Astrocyte (in vitro differentiated cells and primary cell): ENCODE results near the gene VPS13D. TPM values are rescaled to one million over a fixed set of nuclear protein-coding genes. Genes with fewer than 3 reads are reported as not detected.

Experiments
- DNase-seq: peaks from one replicate; pipeline ENCODE4 v3.0.0-alpha.2; 2010; ENCODE audit warnings: low read depth
- FAIRE-seq: peaks from 2 replicates; lab custom pipeline; 2011; peaks lifted over from hg19 to GRCh38; lab: Jason Lieb, UNC
- H2AFZ ChIP-seq: 2 replicates; pipeline ENCODE4 v1.6.0; 2012; ENCODE audit warnings: low read depth, low read length, inconsistent platforms
- H3K27ac ChIP-seq: 2 replicates; pipeline ENCODE4 v1.5.1; 2011; ENCODE audit warnings: low read depth, low read length, inconsistent platforms
- H3K27me3 ChIP-seq: 2 replicates; pipeline ENCODE4 v1.6.0; 2011; ENCODE audit warnings: low read length, inconsistent platforms; ENCODE audit not compliant: insufficient read depth
- H3K36me3 ChIP-seq: 2 replicates; pipeline ENCODE4 v1.5.1; 2011; ENCODE audit warnings: low read length, inconsistent platforms; ENCODE audit not compliant: insufficient read depth
- H3K4me1 ChIP-seq: 2 replicates; pipeline ENCODE4 v1.5.1; 2011; ENCODE audit warnings: low read length, inconsistent platforms; ENCODE audit not compliant: insufficient read depth
- H3K4me2 ChIP-seq: 2 replicates; pipeline ENCODE4 v1.6.0; 2012; ENCODE audit warnings: low read length, inconsistent platforms
- H3K4me3 ChIP-seq: 2 replicates; pipeline ENCODE4 v1.5.1; 2011; ENCODE audit warnings: low read depth, mild to moderate bottlenecking, low read length, inconsistent platforms; ENCODE audit not compliant: insufficient read depth
- H3K79me2 ChIP-seq: 2 replicates; pipeline ENCODE4 v1.6.0; 2012; ENCODE audit warnings: mild to moderate bottlenecking, low read length, inconsistent platforms; ENCODE audit not compliant: insufficient read depth
- H3K9ac ChIP-seq: 2 replicates; pipeline ENCODE4 v1.6.0; 2012; ENCODE audit warnings: mild to moderate bottlenecking, low read length, inconsistent platforms
- H3K9me3 ChIP-seq: 2 replicates; pipeline ENCODE4 v1.5.1; 2012; ENCODE audit warnings: low read depth, mild to moderate bottlenecking, low read length, inconsistent platforms; ENCODE audit not compliant: insufficient read depth
- H4K20me1 ChIP-seq: 2 replicates; pipeline ENCODE4 v1.6.0; 2012; ENCODE audit warnings: low read length, inconsistent platforms; ENCODE audit not compliant: insufficient read depth
- H3K27ac Mint-ChIP-seq: one replicate; pipeline ENCODE4 v1.8.0; 2021; ENCODE audit warnings: mild to moderate bottlenecking, mixed read lengths; ENCODE audit not compliant: unreplicated experiment
- H3K27me3 Mint-ChIP-seq: one replicate; pipeline ENCODE4 v1.8.0; 2021; ENCODE audit warnings: low read depth, mixed read lengths; ENCODE audit not compliant: unreplicated experiment
- H3K36me3 Mint-ChIP-seq: one replicate; pipeline ENCODE4 v1.8.0; 2021; ENCODE audit warnings: low read depth, mixed read lengths; ENCODE audit not compliant: unreplicated experiment
- H3K4me1 Mint-ChIP-seq: one replicate; pipeline ENCODE4 v1.8.0; 2021; ENCODE audit warnings: low read depth, mixed read lengths; ENCODE audit not compliant: unreplicated experiment
- H3K4me3 Mint-ChIP-seq: one replicate; pipeline ENCODE4 v1.8.0; 2021; ENCODE audit warnings: mild to moderate bottlenecking, moderate library complexity, mixed read lengths; ENCODE audit not compliant: unreplicated experiment
- H3K9me3 Mint-ChIP-seq: one replicate; pipeline ENCODE4 v1.8.0; 2021; ENCODE audit warnings: mild to moderate bottlenecking, mixed read lengths; ENCODE audit not compliant: unreplicated experiment
- EZH2 ChIP-seq: IDR thresholded peaks from 2 replicates; pipeline ENCODE4 v1.6.1; 2012; ENCODE audit warnings: mild to moderate bottlenecking, low read length, inconsistent platforms; ENCODE audit not compliant: insufficient read depth
- total RNA-seq: library from RNA; stranded (reverse); gene quantifications from 2 replicates; pipeline ENCODE4 v1.2.1, GENCODE V29; 2021
- TF ChIP-seq, protein P1 (sequence below): IDR thresholded peaks from 2 replicates; pipeline ENCODE4 v1.5.1; 2011; ENCODE audit warnings: low read depth, mild to moderate bottlenecking, inconsistent platforms, low read length, moderate library complexity; ENCODE audit not compliant: insufficient read depth

Gene VPS13D
- total RNA-seq, 1 donor from 2014 or later = 25.9 TPM

DNA sequence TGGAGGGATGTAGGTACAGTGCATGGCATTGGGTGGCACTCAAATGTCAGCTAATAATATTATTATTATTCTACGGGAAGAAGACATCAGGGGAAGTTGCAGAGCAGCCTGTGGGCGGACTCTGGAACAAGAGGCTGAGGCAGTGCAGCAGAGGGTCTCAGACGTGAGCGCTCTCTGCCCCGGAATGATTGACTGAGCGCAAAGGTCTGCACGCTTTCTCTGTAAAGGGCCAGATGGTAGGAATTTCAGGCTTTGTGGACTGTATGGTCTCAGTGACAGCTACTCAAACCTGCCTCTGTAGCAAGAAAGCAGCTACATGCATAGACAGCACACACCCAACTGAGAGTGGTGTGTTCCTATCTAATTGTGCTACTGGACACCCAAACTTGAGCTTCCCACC is 29.6 kb upstream of the VPS13D start:
- Histone ChIP-seq H3K4me2 (no peak overlapping the region), H3K9ac (no peak overlapping the region), H4K20me1 (no peaks in the 10 kb centered on the region), H3K27ac (no peak overlapping the region), H3K79me2 (no peaks in the 10 kb centered on the region), H2AFZ (no peak overlapping the region), H3K36me3 (no peaks in the 10 kb centered on the region), H3K4me3 (no peak overlapping the region), H3K4me1 (no peaks in the 10 kb centered on the region), H3K9me3 (no peaks in the 10 kb centered on the region), H3K27me3 (peaks cover 3% of the 10 kb centered on the region)
- no peak for TF ChIP-seq EZH2
- TF ChIP-seq, protein P1, sequence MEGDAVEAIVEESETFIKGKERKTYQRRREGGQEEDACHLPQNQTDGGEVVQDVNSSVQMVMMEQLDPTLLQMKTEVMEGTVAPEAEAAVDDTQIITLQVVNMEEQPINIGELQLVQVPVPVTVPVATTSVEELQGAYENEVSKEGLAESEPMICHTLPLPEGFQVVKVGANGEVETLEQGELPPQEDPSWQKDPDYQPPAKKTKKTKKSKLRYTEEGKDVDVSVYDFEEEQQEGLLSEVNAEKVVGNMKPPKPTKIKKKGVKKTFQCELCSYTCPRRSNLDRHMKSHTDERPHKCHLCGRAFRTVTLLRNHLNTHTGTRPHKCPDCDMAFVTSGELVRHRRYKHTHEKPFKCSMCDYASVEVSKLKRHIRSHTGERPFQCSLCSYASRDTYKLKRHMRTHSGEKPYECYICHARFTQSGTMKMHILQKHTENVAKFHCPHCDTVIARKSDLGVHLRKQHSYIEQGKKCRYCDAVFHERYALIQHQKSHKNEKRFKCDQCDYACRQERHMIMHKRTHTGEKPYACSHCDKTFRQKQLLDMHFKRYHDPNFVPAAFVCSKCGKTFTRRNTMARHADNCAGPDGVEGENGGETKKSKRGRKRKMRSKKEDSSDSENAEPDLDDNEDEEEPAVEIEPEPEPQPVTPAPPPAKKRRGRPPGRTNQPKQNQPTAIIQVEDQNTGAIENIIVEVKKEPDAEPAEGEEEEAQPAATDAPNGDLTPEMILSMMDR = no peak
- no peaks in the 10 kb centered on the region for H3K36me3 Mint-ChIP-seq
- FAIRE-seq (no peak), DNase-seq (no peak)
- H3K4me1 Mint-ChIP-seq = no peaks in the 10 kb centered on the region
- peaks cover 3% of the 10 kb centered on the region for H3K9me3 Mint-ChIP-seq
- H3K27ac Mint-ChIP-seq = no peak overlapping the region
- peaks cover 31% of the 10 kb centered on the region for H3K27me3 Mint-ChIP-seq
- H3K4me3 Mint-ChIP-seq = no peak overlapping the region

GRCh38 chr1:12201352-12202189 is 28.3 kb upstream of the VPS13D start:
- Histone ChIP-seq H3K4me2 (no peak overlapping the region), H3K9ac (no peak overlapping the region), H3K36me3 (no peaks in the 10 kb centered on the region), H3K79me2 (no peaks in the 10 kb centered on the region), H2AFZ (no peak overlapping the region), H4K20me1 (no peaks in the 10 kb centered on the region), H3K27me3 (peaks cover 6% of the 10 kb centered on the region), H3K9me3 (no peaks in the 10 kb centered on the region), H3K4me1 (no peaks in the 10 kb centered on the region), H3K27ac (no peak overlapping the region), H3K4me3 (no peak overlapping the region)
- H3K4me1 Mint-ChIP-seq = no peaks in the 10 kb centered on the region
- H3K27me3 Mint-ChIP-seq = peaks cover 27% of the 10 kb centered on the region
- FAIRE-seq (no peak), DNase-seq (no peak)
- no peak overlapping the region for H3K27ac Mint-ChIP-seq
- H3K4me3 Mint-ChIP-seq = no peak overlapping the region
- H3K9me3 Mint-ChIP-seq = no peaks in the 10 kb centered on the region
- H3K36me3 Mint-ChIP-seq = peaks cover 3% of the 10 kb centered on the region
- no peak for TF ChIP-seq EZH2
- TF ChIP-seq, protein P1 = no peak

DNA sequence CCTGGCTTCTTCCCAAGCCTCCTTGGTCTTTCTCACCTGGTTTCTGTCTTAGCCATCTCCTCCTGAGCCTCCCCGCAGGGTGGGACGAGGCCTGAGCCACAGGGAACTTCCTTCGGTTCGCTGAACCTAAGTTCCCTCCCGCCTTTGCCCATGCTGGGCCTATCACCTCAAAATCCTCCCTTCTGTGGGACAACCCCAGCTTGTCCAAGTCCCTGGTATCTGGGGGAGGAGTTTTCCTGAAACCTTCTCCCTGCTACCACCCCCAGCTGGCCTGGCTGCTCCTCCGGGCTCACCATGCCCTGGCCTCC is 27.7 kb upstream of the VPS13D start:
- Mint-ChIP-seq H3K36me3 (peaks cover 3% of the 10 kb centered on the region), H3K27ac (no peak overlapping the region), H3K4me3 (no peak overlapping the region), H3K4me1 (no peaks in the 10 kb centered on the region), H3K27me3 (peaks cover 23% of the 10 kb centered on the region), H3K9me3 (no peaks in the 10 kb centered on the region)
- Histone ChIP-seq H3K4me1 (no peaks in the 10 kb centered on the region), H3K79me2 (no peaks in the 10 kb centered on the region), H3K9me3 (no peaks in the 10 kb centered on the region), H3K4me3 (no peak overlapping the region), H3K9ac (no peak overlapping the region), H3K4me2 (no peak overlapping the region), H3K36me3 (no peaks in the 10 kb centered on the region), H4K20me1 (no peaks in the 10 kb centered on the region), H2AFZ (no peak overlapping the region), H3K27ac (no peak overlapping the region), H3K27me3 (peaks cover 6% of the 10 kb centered on the region)
- no peak for FAIRE-seq
- no peak for DNase-seq
- no peak for TF ChIP-seq EZH2
- TF ChIP-seq, protein P1 = no peak
